ENCODE results near the gene ADARB1. TPM values are rescaled to one million over a fixed set of nuclear protein-coding genes. Genes with fewer than 3 reads are reported as not detected.
"Not testable (repeated sequence)": the region's sequence is repeated elsewhere in the genome, so short reads cannot be mapped to it uniquely, and the experiment has no call there.

Gene ADARB1
- total and polyA plus RNA-seq, 8 donors, result 3.2 to 33.9 (median 9.4) TPM

DNA sequence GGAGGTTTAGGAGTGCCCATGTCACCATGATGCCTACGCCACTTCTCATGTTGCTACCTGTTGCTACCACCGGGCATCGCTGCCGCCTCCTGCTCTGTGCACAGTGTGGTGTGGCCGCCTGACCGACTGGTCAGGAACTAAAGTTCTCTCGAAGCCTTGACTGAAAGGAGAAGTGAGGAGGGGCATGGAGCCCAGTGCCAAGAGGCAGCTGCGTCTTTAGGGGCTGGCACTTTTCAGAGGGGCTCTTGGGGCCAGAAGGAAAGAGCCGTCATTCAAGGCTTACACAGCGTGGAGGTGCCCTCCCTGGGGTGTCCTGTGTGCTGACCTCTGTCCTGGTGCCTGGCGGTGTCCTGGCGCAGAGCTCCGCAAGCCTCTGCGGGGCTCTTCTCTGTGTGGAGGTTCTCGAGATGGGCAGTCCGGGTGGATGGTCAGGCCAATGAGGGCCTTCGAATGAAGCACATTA is 57.2 kb downstream of the ADARB1 start:
- H3K4me1 ChIP-seq, result peaks cover 14 to 65% (median 48%) of the 10 kb centered on the region in 4 donors
- intact Hi-C loops (cut with DNase I; ENCODE audit: low total_unique reads), result no loop called here
- no peak for DNase-seq
- peaks cover 0 to 9% (median 3%) of the 10 kb centered on the region in 4 donors for H3K36me3 ChIP-seq
- H3K4me3 ChIP-seq, result no peak overlapping the region
- no peaks in the 10 kb centered on the region for H3K9me3 ChIP-seq
- no peaks in the 10 kb centered on the region for H3K27me3 ChIP-seq
- TF ChIP-seq POLR2AphosphoS5 (IDR thresholded peaks at IDR 0.05), result no peak
- no peak for TF ChIP-seq EP300 (IDR thresholded peaks at IDR 0.05)
- no peak for TF ChIP-seq POLR2A (IDR thresholded peaks at IDR 0.05)
- TF ChIP-seq, protein P1, sequence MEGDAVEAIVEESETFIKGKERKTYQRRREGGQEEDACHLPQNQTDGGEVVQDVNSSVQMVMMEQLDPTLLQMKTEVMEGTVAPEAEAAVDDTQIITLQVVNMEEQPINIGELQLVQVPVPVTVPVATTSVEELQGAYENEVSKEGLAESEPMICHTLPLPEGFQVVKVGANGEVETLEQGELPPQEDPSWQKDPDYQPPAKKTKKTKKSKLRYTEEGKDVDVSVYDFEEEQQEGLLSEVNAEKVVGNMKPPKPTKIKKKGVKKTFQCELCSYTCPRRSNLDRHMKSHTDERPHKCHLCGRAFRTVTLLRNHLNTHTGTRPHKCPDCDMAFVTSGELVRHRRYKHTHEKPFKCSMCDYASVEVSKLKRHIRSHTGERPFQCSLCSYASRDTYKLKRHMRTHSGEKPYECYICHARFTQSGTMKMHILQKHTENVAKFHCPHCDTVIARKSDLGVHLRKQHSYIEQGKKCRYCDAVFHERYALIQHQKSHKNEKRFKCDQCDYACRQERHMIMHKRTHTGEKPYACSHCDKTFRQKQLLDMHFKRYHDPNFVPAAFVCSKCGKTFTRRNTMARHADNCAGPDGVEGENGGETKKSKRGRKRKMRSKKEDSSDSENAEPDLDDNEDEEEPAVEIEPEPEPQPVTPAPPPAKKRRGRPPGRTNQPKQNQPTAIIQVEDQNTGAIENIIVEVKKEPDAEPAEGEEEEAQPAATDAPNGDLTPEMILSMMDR (IDR thresholded peaks at IDR 0.05), result no peak
- H3K27ac ChIP-seq, result peak overlapping the region in 2 of 5 donors; percentile 74 to 85
- WGBS, 5 donors, result 77 to 94% (median 91%) methylated on average over 11 to 17 of the region's 17 CpGs

DNA sequence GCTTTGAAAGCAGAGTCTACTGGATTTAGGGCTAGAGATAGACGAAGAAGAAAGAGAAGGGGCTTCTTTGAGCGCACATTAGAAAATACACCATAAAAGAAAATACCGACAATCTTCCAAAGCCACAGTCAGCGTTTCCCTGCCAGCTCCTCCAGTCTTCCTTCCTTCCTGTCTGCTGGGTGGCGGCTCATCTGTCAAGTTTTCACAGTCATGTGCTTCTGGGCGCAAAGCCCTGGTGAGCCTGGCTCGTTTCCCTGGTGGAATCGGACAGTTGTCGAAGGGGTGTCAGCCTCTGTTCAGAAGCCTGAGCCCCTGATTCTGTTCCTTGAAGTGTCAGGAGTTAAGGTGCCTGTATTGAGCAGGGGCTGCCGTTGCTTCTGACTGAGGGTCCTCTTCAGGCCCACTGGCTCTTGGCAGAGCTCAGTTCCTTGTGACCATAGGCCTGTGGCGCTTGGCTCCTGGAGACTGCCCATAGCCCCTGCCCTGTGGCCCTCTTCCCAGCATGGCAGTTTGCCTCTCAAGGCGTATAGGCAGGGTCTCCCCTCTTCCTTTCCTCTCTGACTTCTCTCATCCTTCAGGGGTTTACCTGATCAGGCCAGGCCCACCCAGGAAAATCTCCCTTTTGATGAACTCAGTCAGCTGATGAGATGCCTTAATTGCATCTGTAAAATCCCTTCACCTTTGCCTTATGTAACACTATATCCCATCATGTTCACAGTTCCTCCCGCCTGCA is 58.6 kb downstream of the ADARB1 start:
- TF ChIP-seq POLR2A (IDR thresholded peaks at IDR 0.05) (no peak), EP300 (IDR thresholded peaks at IDR 0.05) (no peak), POLR2AphosphoS5 (IDR thresholded peaks at IDR 0.05) (no peak)
- TF ChIP-seq, protein P1 (IDR thresholded peaks at IDR 0.05), result no peak
- Histone ChIP-seq H3K36me3 (peaks cover 0 to 9% (median 3%) of the 10 kb centered on the region in 4 donors), H3K4me3 (no peak overlapping the region), H3K27ac (peak overlapping the region in 2 of 5 donors; percentile 74 to 85), H3K4me1 (peaks cover 14 to 76% (median 49%) of the 10 kb centered on the region in 4 donors), H3K9me3 (no peaks in the 10 kb centered on the region), H3K27me3 (no peaks in the 10 kb centered on the region)
- DNase-seq, result peak in 1 of 2 donors; percentile 38
- intact Hi-C loops (cut with DNase I; ENCODE audit: low total_unique reads), result no loop called here
- WGBS, 5 donors, result 64 to 82% (median 76%) methylated on average over 9 to 13 of the region's 13 CpGs

DNA sequence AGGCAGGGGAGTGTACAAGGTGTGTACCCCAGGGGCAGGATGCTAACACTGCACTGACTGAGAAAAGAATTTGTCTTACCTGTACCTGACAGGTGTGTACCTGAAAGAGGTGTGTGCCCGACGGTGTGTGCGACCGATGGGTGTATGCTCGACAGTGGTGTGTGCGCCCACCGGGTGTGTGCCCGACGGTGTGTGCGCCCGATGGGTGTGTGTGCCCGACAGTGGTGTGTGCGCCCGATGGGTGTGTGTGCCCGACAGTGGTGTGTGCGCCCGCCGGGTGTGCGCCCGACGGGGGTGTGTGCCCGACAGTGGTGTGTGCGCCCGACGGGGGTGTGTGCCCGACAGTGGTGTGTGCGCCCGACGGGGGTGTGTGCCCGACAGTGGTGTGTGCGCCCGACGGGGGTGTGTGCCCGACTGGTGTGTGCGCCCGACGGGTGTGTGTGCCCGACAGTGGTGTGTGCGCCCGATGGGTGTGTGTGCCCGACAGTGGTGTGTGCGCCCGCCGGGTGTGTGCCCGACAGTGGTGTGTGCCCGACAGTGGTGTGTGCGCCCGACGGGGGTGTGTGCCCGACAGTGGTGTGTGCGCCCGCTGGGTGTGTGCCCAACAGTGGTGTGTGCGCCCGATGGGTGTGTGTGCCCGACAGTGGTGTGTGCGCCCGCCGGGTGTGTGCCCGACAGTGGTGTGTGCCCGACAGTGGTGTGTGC is 59.3 kb downstream of the ADARB1 start:
- peaks cover 14 to 76% (median 45%) of the 10 kb centered on the region in 4 donors for H3K4me1 ChIP-seq
- H3K27ac ChIP-seq, result peak overlapping the region in 2 of 5 donors; percentile 74 to 85
- H3K36me3 ChIP-seq; intact Hi-C loops (cut with DNase I; ENCODE audit: low total_unique reads); H3K27me3 ChIP-seq; DNase-seq; H3K9me3 ChIP-seq; H3K4me3 ChIP-seq: not testable (repeated sequence)
- WGBS, 5 donors, result 90 to 98% (median 93%) methylated on average over 19 to 60 of the region's 60 CpGs

DNA sequence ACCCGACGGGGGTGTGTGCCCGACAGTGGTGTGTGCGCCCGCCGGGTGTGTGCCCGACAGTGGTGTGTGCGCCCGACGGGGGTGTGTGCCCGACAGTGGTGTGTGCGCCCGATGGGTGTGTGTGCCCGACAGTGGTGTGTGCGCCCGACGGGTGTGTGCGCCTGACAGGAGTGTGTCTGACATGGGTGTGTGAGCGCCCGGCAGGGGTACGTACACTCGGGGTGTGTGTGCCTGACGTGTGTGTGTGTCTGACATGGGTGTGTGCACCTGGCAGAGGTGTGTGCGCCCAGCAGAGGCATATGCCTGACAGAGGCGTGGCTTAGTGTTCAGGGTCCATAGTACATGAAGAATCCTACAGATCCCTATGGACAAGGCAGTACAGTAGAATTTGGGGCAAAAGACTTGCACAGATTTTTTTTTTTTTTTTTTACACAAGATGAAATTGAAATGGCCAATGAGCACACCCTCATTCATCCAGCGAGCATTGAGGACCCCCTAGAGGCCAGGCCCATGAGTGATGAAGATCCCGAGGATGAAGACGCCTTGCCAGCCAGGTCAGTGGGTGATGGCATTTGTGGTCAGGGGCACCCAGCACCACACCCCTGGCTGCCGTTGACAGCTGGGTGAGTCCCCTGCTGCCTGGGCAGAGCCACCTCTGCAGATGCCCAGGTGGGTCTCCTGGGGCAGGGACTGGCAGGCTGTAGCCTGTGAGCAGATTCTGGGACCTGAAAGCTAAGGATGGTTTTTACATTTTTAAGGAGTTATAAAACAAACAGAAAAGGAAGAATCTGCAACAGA is 60.1 kb downstream of the ADARB1 start:
- TF ChIP-seq POLR2A (IDR thresholded peaks at IDR 0.05) (no peak), EP300 (IDR thresholded peaks at IDR 0.05) (no peak), POLR2AphosphoS5 (IDR thresholded peaks at IDR 0.05) (no peak)
- TF ChIP-seq, protein P1 (IDR thresholded peaks at IDR 0.05), result no peak
- Histone ChIP-seq H3K4me3 (no peak overlapping the region), H3K9me3 (no peaks in the 10 kb centered on the region), H3K27ac (peak overlapping the region in 1 of 5 donors; percentile 53), H3K27me3 (no peaks in the 10 kb centered on the region), H3K36me3 (peaks cover 0 to 9% (median 3%) of the 10 kb centered on the region in 4 donors), H3K4me1 (peaks cover 6 to 72% (median 39%) of the 10 kb centered on the region in 4 donors)
- DNase-seq, result no peak
- intact Hi-C loops (cut with DNase I; ENCODE audit: low total_unique reads), result loop anchor here (5.0 kb wide), 1 partner anchor 187 kb away; no protein-coding TSS in a partner anchor
- WGBS, 5 donors, result 88 to 97% (median 90%) methylated on average over 22 to 29 of the region's 29 CpGs

Data from stomach (tissue), 9 donors.